Fibroblast of mammary gland (primary cell): ENCODE measurements around the gene FAS.

Experiments
- DNase-seq: peaks from one replicate; pipeline ENCODE4 v3.0.0-alpha.2; 2010; ENCODE audit warnings: low read depth
- H3K4me3 ChIP-seq: 2 replicates; pipeline ENCODE4 v1.5.1; 2011; ENCODE audit warnings: low read depth, mild to moderate bottlenecking, low read length, moderate library complexity; ENCODE audit not compliant: control insufficient read depth
- CTCF ChIP-seq: conservative IDR thresholded peaks from 2 replicates; pipeline ENCODE4 v1.5.1; 2011; ENCODE audit warnings: low read depth, low read length, inconsistent platforms; ENCODE audit not compliant: control insufficient read depth, insufficient read depth

The FAS gene

GRCh38 chr10:89064748-89065147, 74.2 kb downstream of the FAS start:
- no peak for TF ChIP-seq CTCF
- no peak overlapping the region for H3K4me3 ChIP-seq
- peak; percentile 87 for DNase-seq
